IPS-18a (cell line): Measurements from ENCODE around the gene WDR70.

ENCODE experiments used
- H3K27ac ChIP-seq: one replicate; pipeline ENCODE4 v1.5.1; 2013; ENCODE audit warnings: low read length
- H3K27me3 ChIP-seq: one replicate; pipeline ENCODE4 v1.6.1; 2013; ENCODE audit warnings: mild to moderate bottlenecking, low read length; ENCODE audit not compliant: control insufficient read depth, insufficient read depth
- H3K36me3 ChIP-seq: one replicate; pipeline ENCODE4 v1.6.1; 2013; ENCODE audit warnings: low read depth, low read length; ENCODE audit not compliant: control insufficient read depth
- H3K4me1 ChIP-seq: one replicate; pipeline ENCODE4 v1.6.1; 2013; ENCODE audit warnings: low read depth, low read length; ENCODE audit not compliant: control insufficient read depth
- H3K4me3 ChIP-seq: one replicate; pipeline ENCODE4 v1.5.1; 2013; ENCODE audit warnings: low read length
- H3K9ac ChIP-seq: one replicate; pipeline ENCODE4 v1.6.1; 2013; ENCODE audit warnings: mild to moderate bottlenecking, low read length, moderate library complexity
- H3K9me3 ChIP-seq: one replicate; pipeline ENCODE4 v1.6.1; 2013; ENCODE audit warnings: low read depth, low read length; ENCODE audit not compliant: control insufficient read depth

WDR70 gene

DNA sequence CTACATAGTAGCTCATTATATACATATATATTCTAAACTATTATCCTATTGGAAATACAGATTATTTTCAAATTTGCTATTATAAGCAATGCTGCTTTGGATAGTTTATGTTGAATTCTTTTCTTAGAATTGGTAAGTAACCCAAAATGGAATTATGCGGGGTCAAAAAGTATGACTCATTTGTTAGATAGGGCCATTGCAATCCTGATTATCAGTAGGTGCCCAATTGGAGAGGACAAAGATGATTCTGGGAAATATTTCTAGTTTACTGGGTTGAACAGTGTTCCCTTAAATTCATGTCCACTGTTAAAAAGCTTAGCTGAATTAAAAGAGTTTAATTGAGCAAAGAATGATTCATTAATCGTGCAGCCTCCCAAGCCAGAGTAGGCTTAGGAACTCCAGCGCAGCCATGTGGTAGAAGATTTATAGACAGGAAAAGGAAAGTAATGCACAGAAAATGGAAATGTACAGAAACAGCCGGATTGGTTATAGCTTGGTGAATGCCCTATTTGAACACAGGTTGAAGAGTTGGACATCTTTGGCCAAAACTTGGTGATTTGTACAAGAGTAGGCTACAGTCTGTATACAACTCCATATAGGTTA, 379.0 kb downstream of the WDR70 start:
- no peaks in the 10 kb centered on the region for H3K27me3 ChIP-seq
- no peaks in the 10 kb centered on the region for H3K36me3 ChIP-seq
- H3K27ac ChIP-seq, result no peak overlapping the region
- H3K4me1 ChIP-seq, result no peaks in the 10 kb centered on the region
- H3K4me3 ChIP-seq, result no peak overlapping the region
- no peak overlapping the region for H3K9ac ChIP-seq
- no peaks in the 10 kb centered on the region for H3K9me3 ChIP-seq

- Histone ChIP-seq H3K27ac (no peak overlapping the region), H3K9ac (no peak overlapping the region), H3K4me1 (no peaks in the 10 kb centered on the region), H3K36me3 (no peaks in the 10 kb centered on the region), H3K9me3 (no peaks in the 10 kb centered on the region), H3K27me3 (no peaks in the 10 kb centered on the region), H3K4me3 (no peak overlapping the region)
Measured at GRCh38 chr5:37767251-37767650, 388.1 kb downstream of the WDR70 start.

GRCh38 chr5:37767961-37768360, 388.8 kb downstream of the WDR70 start:
- Histone ChIP-seq H3K4me3 (no peak overlapping the region), H3K27me3 (no peaks in the 10 kb centered on the region), H3K4me1 (no peaks in the 10 kb centered on the region), H3K36me3 (no peaks in the 10 kb centered on the region), H3K9me3 (no peaks in the 10 kb centered on the region), H3K9ac (no peak overlapping the region), H3K27ac (no peak overlapping the region)

GRCh38 chr5:37768371-37768770, 389.3 kb downstream of the WDR70 start:
- Histone ChIP-seq H3K36me3 (no peaks in the 10 kb centered on the region), H3K9ac (no peak overlapping the region), H3K9me3 (no peaks in the 10 kb centered on the region), H3K27me3 (no peaks in the 10 kb centered on the region), H3K27ac (no peak overlapping the region), H3K4me1 (no peaks in the 10 kb centered on the region), H3K4me3 (no peak overlapping the region)

DNA sequence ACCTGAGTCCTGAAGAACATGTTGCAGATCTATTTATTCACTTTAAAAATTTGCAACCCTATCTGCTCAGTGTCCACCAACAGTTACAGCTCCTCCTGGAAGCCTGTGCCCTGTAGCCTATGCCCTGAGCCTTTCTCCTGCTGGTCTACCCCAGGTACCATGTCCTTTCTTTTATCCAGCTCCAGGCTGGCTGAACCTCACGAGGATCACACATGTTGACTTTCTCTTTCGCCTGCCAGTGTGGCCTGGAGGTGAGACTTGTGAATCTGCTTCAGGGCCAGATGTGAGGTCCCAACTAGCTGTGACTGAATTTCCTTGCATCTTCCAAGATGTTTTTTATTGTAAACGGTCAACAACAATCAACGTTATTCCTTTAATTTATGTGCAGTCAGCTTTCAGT, 390.0 kb downstream of the WDR70 start:
- Histone ChIP-seq H3K36me3 (no peaks in the 10 kb centered on the region), H3K4me1 (no peaks in the 10 kb centered on the region), H3K27ac (no peak overlapping the region), H3K9me3 (no peaks in the 10 kb centered on the region), H3K27me3 (no peaks in the 10 kb centered on the region), H3K4me3 (no peak overlapping the region), H3K9ac (no peak overlapping the region)

DNA sequence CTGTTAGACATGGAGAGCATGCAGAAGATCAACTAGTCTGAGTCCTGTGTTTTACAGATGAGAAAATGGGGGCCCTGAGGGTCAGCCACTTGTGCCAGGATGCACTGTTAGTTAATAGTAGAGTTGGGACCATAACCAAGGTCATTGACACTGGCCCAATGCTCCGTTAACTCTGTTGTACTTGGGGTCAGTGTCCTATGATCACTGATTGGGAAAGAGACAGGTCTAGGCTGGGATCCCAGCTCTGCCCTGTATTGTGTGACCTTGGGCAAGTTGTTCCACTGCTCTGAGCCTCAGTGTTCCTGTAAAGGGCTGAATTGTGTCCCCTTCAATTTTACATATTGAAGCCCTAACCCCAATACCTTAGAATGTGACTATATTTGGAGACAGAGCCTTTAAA, 390.7 kb downstream of the WDR70 start:
- no peak overlapping the region for H3K9ac ChIP-seq
- no peak overlapping the region for H3K4me3 ChIP-seq
- H3K4me1 ChIP-seq, result no peaks in the 10 kb centered on the region
- H3K27me3 ChIP-seq, result no peaks in the 10 kb centered on the region
- no peaks in the 10 kb centered on the region for H3K36me3 ChIP-seq
- H3K27ac ChIP-seq, result no peak overlapping the region
- peaks cover 5% of the 10 kb centered on the region for H3K9me3 ChIP-seq

DNA sequence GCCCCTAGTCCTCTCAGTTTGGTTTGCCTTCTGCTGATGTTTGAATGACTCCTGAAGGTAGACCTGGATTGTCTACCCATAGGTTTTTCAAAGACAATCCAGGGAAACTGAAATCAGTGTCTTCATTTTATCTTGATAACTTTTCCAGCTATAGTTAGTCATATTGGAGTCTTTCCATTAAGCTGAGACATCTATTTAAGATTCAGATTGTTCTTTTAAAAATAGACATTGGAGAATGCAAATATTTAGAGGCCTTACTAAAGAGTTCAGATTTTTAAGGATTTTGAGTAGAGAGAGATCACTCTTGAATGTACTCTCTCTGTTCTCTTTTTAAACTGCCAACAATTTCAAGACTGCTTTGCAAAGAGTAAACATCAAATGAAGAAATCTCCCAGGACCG, 391.7 kb downstream of the WDR70 start:
- H3K27me3 ChIP-seq, result no peaks in the 10 kb centered on the region
- H3K4me3 ChIP-seq, result no peak overlapping the region
- H3K27ac ChIP-seq, result no peak overlapping the region
- no peaks in the 10 kb centered on the region for H3K4me1 ChIP-seq
- peaks cover 5% of the 10 kb centered on the region for H3K9me3 ChIP-seq
- H3K9ac ChIP-seq, result no peak overlapping the region
- H3K36me3 ChIP-seq, result no peaks in the 10 kb centered on the region

- Histone ChIP-seq H3K27me3 (no peaks in the 10 kb centered on the region), H3K4me3 (no peak overlapping the region), H3K9me3 (peaks cover 5% of the 10 kb centered on the region), H3K4me1 (no peaks in the 10 kb centered on the region), H3K27ac (no peak overlapping the region), H3K9ac (no peak overlapping the region), H3K36me3 (no peaks in the 10 kb centered on the region)
Measured at GRCh38 chr5:37771203-37771611, 392.1 kb downstream of the WDR70 start.

DNA sequence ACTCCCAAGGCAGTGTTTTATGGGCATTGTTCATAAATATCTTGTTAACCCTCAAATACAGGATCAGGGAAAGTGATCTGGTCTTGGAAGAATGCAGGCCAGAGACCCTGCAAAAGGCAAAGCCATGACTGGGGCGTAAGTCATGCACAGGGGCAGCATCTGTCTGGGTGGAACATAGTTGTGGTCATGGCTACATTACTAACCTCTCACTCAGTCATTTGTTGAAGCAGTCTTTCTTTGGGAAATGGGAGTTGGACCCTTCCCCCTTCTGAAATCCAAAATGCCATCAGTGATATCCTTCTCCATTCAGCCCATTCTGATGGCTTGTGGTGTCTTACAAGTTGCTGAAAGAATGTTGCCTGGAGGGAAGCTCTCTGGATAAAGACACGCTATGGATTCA, 392.6 kb downstream of the WDR70 start:
- no peak overlapping the region for H3K27ac ChIP-seq
- H3K27me3 ChIP-seq, result no peaks in the 10 kb centered on the region
- H3K4me3 ChIP-seq, result no peak overlapping the region
- H3K9me3 ChIP-seq, result peaks cover 5% of the 10 kb centered on the region
- no peaks in the 10 kb centered on the region for H3K36me3 ChIP-seq
- no peaks in the 10 kb centered on the region for H3K4me1 ChIP-seq
- no peak overlapping the region for H3K9ac ChIP-seq

GRCh38 chr5:37772255-37772654, 393.1 kb downstream of the WDR70 start:
- no peaks in the 10 kb centered on the region for H3K36me3 ChIP-seq
- H3K4me1 ChIP-seq, result no peaks in the 10 kb centered on the region
- H3K9ac ChIP-seq, result no peak overlapping the region
- H3K27me3 ChIP-seq, result no peaks in the 10 kb centered on the region
- no peak overlapping the region for H3K27ac ChIP-seq
- H3K4me3 ChIP-seq, result no peak overlapping the region
- peaks cover 5% of the 10 kb centered on the region for H3K9me3 ChIP-seq

GRCh38 chr5:37773809-37774208, 394.7 kb downstream of the WDR70 start:
- no peaks in the 10 kb centered on the region for H3K36me3 ChIP-seq
- H3K4me1 ChIP-seq, result no peaks in the 10 kb centered on the region
- H3K9me3 ChIP-seq, result peaks cover 5% of the 10 kb centered on the region
- H3K9ac ChIP-seq, result no peak overlapping the region
- no peaks in the 10 kb centered on the region for H3K27me3 ChIP-seq
- H3K27ac ChIP-seq, result no peak overlapping the region
- H3K4me3 ChIP-seq, result no peak overlapping the region

DNA sequence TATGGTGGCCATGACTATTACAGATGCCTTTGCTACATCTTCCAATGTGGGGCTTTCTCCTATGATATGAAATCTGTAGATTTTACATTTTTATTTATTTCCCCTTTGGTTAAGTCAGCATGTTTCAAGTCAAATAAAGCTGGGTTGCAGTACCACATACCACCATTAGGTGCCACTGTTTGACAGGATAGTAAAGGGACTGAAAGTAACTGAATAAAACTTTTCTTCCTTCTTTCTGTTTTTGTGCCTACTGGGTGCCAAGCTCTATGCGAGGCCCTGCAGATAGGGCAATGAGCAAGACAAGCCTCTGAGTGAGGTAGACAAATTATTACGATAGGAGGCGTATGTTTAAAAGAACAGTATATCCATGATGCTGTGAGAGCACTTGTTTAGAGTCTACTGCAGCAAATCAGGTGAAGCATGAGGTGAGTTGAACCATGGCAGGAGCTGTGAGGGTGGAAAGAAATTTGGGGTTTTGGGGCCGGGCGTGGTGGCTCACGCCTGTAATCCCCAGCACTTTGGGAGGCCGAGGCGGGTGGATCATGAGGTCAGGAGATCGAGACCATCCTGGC, 395.9 kb downstream of the WDR70 start:
- Histone ChIP-seq H3K9me3 (peaks cover 5% of the 10 kb centered on the region), H3K36me3 (no peaks in the 10 kb centered on the region), H3K9ac (no peak overlapping the region), H3K27ac (no peak overlapping the region), H3K27me3 (no peaks in the 10 kb centered on the region), H3K4me3 (no peak overlapping the region), H3K4me1 (no peaks in the 10 kb centered on the region)
